ENCODE measurements around the gene IGF1R.

- TF ChIP-seq CTCF (IDR thresholded peaks at IDR 0.05) = no peak
- peak in 1 of 2 donors; percentile 74 for TF ChIP-seq POLR2A (IDR thresholded peaks at IDR 0.05)
These were observed 306.1 kb downstream of the IGF1R start for GRCh38 chr15:98954411-98954810.
